Thyroid gland (tissue), 4 donors: ENCODE results near the gene DRD2. TPM values are rescaled to one million over a fixed set of nuclear protein-coding genes. Genes with fewer than 3 reads are reported as not detected.

Experiments
- DNase-seq, 2 donors: peaks; one replicate each; pipeline ENCODE4 v3.0.0-alpha.2; 2019
- H3K27ac ChIP-seq, 3 donors: fragments of 200-600 bp; sonication (generic); 1 replicate in 2 of 3; 2 replicates in 1 of 3; pipeline ENCODE4 v1.5.1; 2016 to 2019; ENCODE audit warnings: mild to moderate bottlenecking in 1 of 3, moderate library complexity in 1 of 3
- H3K27me3 ChIP-seq: fragments of 200-600 bp; sonication (generic); one replicate; pipeline ENCODE4 v1.5.1; 2019
- H3K36me3 ChIP-seq, 2 donors: fragments of 200-600 bp; sonication (generic); one replicate each; pipeline ENCODE4 v1.5.1; 2016 to 2019
- H3K4me1 ChIP-seq, 2 donors: fragments of 200-600 bp; sonication (generic); one replicate each; pipeline ENCODE4 v1.5.1; 2017 to 2019
- H3K4me3 ChIP-seq, 3 donors: fragments of 200-600 bp; sonication (generic); replicated peaks in 1 of 3; 1 replicate in 2 of 3; 2 replicates in 1 of 3; pipeline ENCODE4 v1.5.1; 2016; ENCODE audit warnings: mild to moderate bottlenecking in 1 of 3
- H3K9me3 ChIP-seq: fragments of 200-600 bp; sonication (generic); one replicate; pipeline ENCODE4 v1.5.1; 2017
- POLR2A ChIP-seq, 2 donors: fragments of 450-650 bp; IDR thresholded peaks; one replicate each; pipeline ENCODE4 v1.6.1; 2017; ENCODE audit warnings: antibody characterized with exemption in 2 of 2, mild to moderate bottlenecking in 2 of 2, moderate library complexity in 1 of 2
- WGBS, 2 donors: methylation state at CpG; one replicate each; pipeline ENCODE4 v1.1.5; 2017; 5-methylcytosine and 5-hydroxymethylcytosine counted together
- intact Hi-C: fragments of 100-400 bp; cut with DNase I; formaldehyde crosslinking; loops from one replicate; pipeline ENCODE4 v1.15.1; 2023
- total RNA-seq, 4 donors: library from RNA; depleted of rRNA; stranded (reverse); fragments of >200 nt; gene quantifications; one replicate each; pipeline ENCODE4 v1.2.3, GENCODE V29; 2016
- TF ChIP-seq, protein P1 (sequence below), 6 experiments: fragments of 200-600 bp in 3 of 6; fragments of 450-650 bp in 3 of 6; sonication (generic) in 3 of 6; IDR thresholded peaks; one replicate each; pipeline ENCODE4 v1.5.1; 2016 to 2019; ENCODE audit warnings: antibody characterized with exemption in 6 of 6, mild to moderate bottlenecking in 2 of 6, inconsistent platforms in 1 of 6, moderate library complexity in 1 of 6

The DRD2 gene
- total RNA-seq, 4 donors from 2014 or later = 0.20 TPM; not detected in 3

DNA sequence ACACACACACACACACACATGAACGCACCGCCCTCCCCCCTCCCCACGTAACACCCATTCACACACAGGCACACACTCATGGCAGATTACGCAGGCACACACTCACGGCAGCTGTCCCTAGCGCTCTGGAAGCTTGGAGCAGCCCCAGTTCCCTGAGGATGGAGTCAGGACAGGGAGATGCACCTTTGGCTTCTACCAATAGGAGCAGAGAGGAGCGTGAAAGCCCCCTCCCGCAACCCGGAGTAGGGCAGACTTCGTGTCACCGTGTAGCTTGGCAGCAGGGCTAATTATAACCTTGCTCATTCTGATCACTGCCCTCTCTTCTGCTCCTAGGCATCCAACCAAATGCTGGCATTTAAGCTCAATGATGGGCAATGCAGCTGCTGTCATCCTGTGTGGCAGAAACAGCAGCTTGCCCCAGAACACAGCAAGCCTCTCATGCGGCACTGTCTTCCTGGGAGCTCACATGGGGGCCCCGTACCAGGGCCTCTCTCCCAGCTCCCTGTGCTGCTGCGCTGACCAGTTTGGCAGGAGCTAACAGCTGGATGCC, 55.7 kb downstream of the DRD2 start:
- no peak for DNase-seq
- Histone ChIP-seq H3K27ac (no peak overlapping the region), H3K4me1 (no peaks in the 10 kb centered on the region), H3K4me3 (no peak overlapping the region), H3K27me3 (no peaks in the 10 kb centered on the region), H3K36me3 (no peaks in the 10 kb centered on the region), H3K9me3 (no peaks in the 10 kb centered on the region)
- intact Hi-C loops = no loop called here
- TF ChIP-seq, protein P1, sequence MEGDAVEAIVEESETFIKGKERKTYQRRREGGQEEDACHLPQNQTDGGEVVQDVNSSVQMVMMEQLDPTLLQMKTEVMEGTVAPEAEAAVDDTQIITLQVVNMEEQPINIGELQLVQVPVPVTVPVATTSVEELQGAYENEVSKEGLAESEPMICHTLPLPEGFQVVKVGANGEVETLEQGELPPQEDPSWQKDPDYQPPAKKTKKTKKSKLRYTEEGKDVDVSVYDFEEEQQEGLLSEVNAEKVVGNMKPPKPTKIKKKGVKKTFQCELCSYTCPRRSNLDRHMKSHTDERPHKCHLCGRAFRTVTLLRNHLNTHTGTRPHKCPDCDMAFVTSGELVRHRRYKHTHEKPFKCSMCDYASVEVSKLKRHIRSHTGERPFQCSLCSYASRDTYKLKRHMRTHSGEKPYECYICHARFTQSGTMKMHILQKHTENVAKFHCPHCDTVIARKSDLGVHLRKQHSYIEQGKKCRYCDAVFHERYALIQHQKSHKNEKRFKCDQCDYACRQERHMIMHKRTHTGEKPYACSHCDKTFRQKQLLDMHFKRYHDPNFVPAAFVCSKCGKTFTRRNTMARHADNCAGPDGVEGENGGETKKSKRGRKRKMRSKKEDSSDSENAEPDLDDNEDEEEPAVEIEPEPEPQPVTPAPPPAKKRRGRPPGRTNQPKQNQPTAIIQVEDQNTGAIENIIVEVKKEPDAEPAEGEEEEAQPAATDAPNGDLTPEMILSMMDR (IDR thresholded peaks at IDR 0.05) = no peak
- TF ChIP-seq POLR2A (IDR thresholded peaks at IDR 0.05) = no peak
- WGBS, 2 donors = 74 to 76% methylated on average over 12 to 13 of the region's 14 CpGs

DNA sequence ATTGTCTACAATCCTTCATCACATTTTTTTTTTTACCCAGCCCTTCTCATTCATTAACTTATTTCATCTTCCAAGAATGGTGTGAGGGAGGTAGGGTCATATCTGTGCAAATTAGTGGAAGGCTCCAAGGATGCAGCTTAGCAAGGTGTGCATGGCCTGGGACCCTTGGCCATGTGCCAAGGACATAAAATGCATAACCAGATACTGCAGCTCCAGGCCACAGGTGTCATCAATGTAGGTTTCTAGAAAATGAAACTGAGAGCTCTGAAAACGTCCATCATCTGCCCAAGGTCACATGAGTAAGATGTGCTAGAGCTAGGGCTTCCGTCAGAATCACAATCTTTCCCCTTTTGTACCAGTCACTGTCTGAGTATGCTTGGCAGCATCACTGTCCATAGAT, 57.8 kb downstream of the DRD2 start:
- intact Hi-C loops = no loop called here
- H3K36me3 ChIP-seq = no peaks in the 10 kb centered on the region
- WGBS, 2 donors = 80 to 84% methylated on average over 2 of the region's 2 CpGs
- no peaks in the 10 kb centered on the region for H3K9me3 ChIP-seq
- no peak for DNase-seq
- TF ChIP-seq, protein P1 (IDR thresholded peaks at IDR 0.05) = no peak
- TF ChIP-seq POLR2A (IDR thresholded peaks at IDR 0.05) = no peak
- no peaks in the 10 kb centered on the region for H3K4me1 ChIP-seq
- H3K27me3 ChIP-seq = no peaks in the 10 kb centered on the region
- no peak overlapping the region for H3K4me3 ChIP-seq
- no peak overlapping the region for H3K27ac ChIP-seq

DNA sequence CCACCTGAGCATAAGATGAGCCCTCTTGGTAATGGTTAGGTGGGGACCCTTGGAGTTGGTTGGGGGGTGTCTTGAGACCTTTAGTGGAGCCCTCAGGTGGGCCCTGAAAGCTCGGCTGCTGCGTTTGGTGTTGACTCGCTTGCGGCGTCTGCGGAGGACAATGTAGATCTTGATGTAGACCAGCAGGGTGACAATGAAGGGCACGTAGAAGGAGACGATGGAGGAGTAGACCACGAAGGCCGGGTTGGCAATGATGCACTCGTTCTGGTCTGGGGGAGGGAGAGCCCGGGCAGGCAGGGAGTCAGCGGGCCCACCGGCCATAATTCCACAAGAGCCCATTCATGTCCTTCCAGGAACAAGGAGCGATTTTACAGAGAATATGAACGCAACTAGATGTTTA, 59.9 kb downstream of the DRD2 start:
- Histone ChIP-seq H3K4me3 (no peak overlapping the region), H3K9me3 (no peaks in the 10 kb centered on the region), H3K27ac (no peak overlapping the region), H3K27me3 (no peaks in the 10 kb centered on the region), H3K36me3 (no peaks in the 10 kb centered on the region), H3K4me1 (no peaks in the 10 kb centered on the region)
- WGBS, 2 donors = 94 to 95% methylated on average over 16 of the region's 16 CpGs
- intact Hi-C loops = no loop called here
- TF ChIP-seq, protein P1 (IDR thresholded peaks at IDR 0.05) = no peak
- TF ChIP-seq POLR2A (IDR thresholded peaks at IDR 0.05) = no peak
- DNase-seq = no peak

DNA sequence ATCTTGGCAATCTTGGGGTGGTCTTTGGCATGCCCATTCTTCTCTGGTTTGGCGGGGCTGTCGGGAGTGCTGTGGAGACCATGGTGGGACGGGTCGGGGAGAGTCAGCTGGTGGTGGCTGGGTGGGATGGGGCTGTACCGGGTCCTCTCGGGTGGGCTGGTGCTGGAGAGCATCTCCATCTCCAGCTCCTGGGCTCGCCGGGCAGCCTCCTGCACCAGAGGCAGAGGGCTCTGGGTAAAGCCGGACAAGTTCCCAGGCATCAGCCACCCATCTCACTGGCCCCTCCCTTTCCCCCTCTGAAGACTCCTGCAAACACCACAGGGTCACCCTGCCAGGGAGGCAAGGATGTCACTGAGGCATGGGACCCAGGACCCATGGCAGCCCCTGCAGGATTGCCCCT, 62.5 kb downstream of the DRD2 start:
- no peak overlapping the region for H3K4me3 ChIP-seq
- H3K27me3 ChIP-seq = no peaks in the 10 kb centered on the region
- H3K27ac ChIP-seq = no peak overlapping the region
- H3K4me1 ChIP-seq = no peaks in the 10 kb centered on the region
- no peaks in the 10 kb centered on the region for H3K9me3 ChIP-seq
- no peaks in the 10 kb centered on the region for H3K36me3 ChIP-seq
- TF ChIP-seq, protein P1 (IDR thresholded peaks at IDR 0.05) = no peak
- TF ChIP-seq POLR2A (IDR thresholded peaks at IDR 0.05) = no peak
- WGBS, 2 donors = 83 to 94% methylated on average over 9 of the region's 9 CpGs
- DNase-seq = no peak
- intact Hi-C loops = no loop called here

DNA sequence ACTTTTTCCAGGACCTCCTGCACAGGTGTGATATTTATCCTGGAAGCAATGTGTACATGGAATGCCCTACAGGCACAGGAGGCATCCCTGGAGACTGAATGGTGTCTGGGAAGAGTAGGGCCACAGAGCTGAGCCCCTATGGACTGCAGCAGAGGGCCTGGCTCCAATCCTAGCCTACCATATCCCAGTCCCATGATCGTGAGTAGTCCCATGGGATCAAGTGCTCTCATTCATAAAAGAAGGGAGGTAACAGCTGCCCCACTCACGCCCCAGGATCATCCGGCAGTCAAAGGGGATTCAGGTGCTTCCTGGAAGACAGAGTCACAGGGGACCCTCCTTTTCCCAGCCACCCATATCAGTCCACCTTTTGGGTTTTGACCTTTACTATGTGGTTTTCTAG, 63.7 kb downstream of the DRD2 start:
- WGBS, 2 donors = 80% methylated on average over 2 to 3 of the region's 3 CpGs
- intact Hi-C loops = no loop called here
- H3K4me3 ChIP-seq = no peak overlapping the region
- no peaks in the 10 kb centered on the region for H3K27me3 ChIP-seq
- no peaks in the 10 kb centered on the region for H3K4me1 ChIP-seq
- no peaks in the 10 kb centered on the region for H3K9me3 ChIP-seq
- no peak for DNase-seq
- no peak for TF ChIP-seq POLR2A (IDR thresholded peaks at IDR 0.05)
- TF ChIP-seq, protein P1 (IDR thresholded peaks at IDR 0.05) = no peak
- no peak overlapping the region for H3K27ac ChIP-seq
- no peaks in the 10 kb centered on the region for H3K36me3 ChIP-seq
